ENCODE results near the gene HOXB2. TPM values are rescaled to one million over a fixed set of nuclear protein-coding genes. Genes with fewer than 3 reads are reported as not detected.
A peak's percentile ranks its signal among the peaks of the same experiment; 100 is the strongest.

Gene HOXB2
- total and polyA plus RNA-seq, 9 of the 15 experiments (the other 6 are each of a cell fraction or from before 2014, with no cell fraction given) = 2.1 to 97.7 (median 21.2) TPM

DNA sequence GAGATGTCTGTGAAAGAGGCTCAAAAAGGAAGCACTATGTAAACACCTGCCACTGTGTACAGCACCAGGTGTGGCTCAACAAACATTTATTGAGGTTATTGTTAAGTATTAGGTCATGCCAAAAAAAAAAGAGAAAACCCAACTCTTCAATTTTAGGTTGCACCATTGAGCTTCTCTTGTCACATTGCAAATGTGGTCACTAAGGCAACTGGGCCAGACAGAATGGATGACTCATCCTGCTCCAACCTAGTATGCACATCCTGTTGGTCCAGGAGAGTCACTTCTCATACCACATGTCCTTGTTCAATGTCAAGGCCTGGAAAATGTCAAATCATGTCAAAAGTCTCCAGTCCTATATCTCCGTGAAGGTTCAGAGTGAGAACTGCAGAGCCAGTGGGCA is 39.1 kb downstream of the HOXB2 start (continued):
- 0 out of 2 replicates have a peak, but pooled peaks have one; percentile 34 for TF ChIP-seq GABPA (tag; conservative IDR thresholded peaks at IDR 0.05; ENCODE audit: low read depth)
- no peak for TF ChIP-seq KDM5B (IDR thresholded peaks at IDR 0.05; ENCODE audit: insufficient replicate concordance, low read depth, low read length)
- TF ChIP-seq JUND (IDR thresholded peaks at IDR 0.05; ENCODE audit: borderline replicate concordance, low read depth, low read length) = peak; percentile 98
- TF ChIP-seq JUND (tag; IDR thresholded peaks at IDR 0.05; ENCODE audit: borderline replicate concordance, low read depth, low read length) = peak; percentile 98
- no peak for TF ChIP-seq HNRNPH1 (optimal IDR thresholded peaks at IDR 0.05; ENCODE audit: low read depth, low read length)
- no peak for TF ChIP-seq CHD1 (IDR thresholded peaks at IDR 0.05; ENCODE audit: low read length)
- TF ChIP-seq CTBP1 (IDR thresholded peaks at IDR 0.05; ENCODE audit: borderline replicate concordance) = peak; percentile 92
- TF ChIP-seq CEBPG (CRISPR knock-in tag; IDR thresholded peaks at IDR 0.05) = no peak
- TF ChIP-seq CEBPG (tag; conservative IDR thresholded peaks at IDR 0.05 in 1 of 2, IDR thresholded peaks at IDR 0.05 in 1 of 2) = peak; percentile 67 to 68
- TF ChIP-seq, protein P1, sequence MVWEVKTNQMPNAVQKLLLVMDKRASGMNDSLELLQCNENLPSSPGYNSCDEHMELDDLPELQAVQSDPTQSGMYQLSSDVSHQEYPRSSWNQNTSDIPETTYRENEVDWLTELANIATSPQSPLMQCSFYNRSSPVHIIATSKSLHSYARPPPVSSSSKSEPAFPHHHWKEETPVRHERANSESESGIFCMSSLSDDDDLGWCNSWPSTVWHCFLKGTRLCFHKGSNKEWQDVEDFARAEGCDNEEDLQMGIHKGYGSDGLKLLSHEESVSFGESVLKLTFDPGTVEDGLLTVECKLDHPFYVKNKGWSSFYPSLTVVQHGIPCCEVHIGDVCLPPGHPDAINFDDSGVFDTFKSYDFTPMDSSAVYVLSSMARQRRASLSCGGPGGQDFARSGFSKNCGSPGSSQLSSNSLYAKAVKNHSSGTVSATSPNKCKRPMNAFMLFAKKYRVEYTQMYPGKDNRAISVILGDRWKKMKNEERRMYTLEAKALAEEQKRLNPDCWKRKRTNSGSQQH (CRISPR knock-in tag; IDR thresholded peaks at IDR 0.05) = no peak
- no peak for TF ChIP-seq ZNF140 (CRISPR knock-in tag; IDR thresholded peaks at IDR 0.05)
- TF ChIP-seq, protein P2, sequence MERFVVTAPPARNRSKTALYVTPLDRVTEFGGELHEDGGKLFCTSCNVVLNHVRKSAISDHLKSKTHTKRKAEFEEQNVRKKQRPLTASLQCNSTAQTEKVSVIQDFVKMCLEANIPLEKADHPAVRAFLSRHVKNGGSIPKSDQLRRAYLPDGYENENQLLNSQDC (CRISPR knock-in tag; IDR thresholded peaks at IDR 0.05) = no peak
- TF ChIP-seq TEAD2 (tag; IDR thresholded peaks at IDR 0.05) = no peak
- TF ChIP-seq HCFC1 (IDR thresholded peaks at IDR 0.05; ENCODE audit: low read depth, low read length) = no peak
- TF ChIP-seq FOSL1 (tag; conservative IDR thresholded peaks at IDR 0.05) = peak; percentile 97
- TF ChIP-seq CXXC5 (CRISPR knock-in tag; IDR thresholded peaks at IDR 0.05) = no peak
- TF ChIP-seq, protein P3, sequence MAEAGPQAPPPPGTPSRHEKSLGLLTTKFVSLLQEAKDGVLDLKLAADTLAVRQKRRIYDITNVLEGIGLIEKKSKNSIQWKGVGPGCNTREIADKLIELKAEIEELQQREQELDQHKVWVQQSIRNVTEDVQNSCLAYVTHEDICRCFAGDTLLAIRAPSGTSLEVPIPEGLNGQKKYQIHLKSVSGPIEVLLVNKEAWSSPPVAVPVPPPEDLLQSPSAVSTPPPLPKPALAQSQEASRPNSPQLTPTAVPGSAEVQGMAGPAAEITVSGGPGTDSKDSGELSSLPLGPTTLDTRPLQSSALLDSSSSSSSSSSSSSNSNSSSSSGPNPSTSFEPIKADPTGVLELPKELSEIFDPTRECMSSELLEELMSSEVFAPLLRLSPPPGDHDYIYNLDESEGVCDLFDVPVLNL (CRISPR knock-in tag; IDR thresholded peaks at IDR 0.05; ENCODE audit: low read depth) = no peak
- no peak for TF ChIP-seq PURB (CRISPR knock-in tag; IDR thresholded peaks at IDR 0.05; ENCODE audit: low read depth)
- TF ChIP-seq, protein P4, sequence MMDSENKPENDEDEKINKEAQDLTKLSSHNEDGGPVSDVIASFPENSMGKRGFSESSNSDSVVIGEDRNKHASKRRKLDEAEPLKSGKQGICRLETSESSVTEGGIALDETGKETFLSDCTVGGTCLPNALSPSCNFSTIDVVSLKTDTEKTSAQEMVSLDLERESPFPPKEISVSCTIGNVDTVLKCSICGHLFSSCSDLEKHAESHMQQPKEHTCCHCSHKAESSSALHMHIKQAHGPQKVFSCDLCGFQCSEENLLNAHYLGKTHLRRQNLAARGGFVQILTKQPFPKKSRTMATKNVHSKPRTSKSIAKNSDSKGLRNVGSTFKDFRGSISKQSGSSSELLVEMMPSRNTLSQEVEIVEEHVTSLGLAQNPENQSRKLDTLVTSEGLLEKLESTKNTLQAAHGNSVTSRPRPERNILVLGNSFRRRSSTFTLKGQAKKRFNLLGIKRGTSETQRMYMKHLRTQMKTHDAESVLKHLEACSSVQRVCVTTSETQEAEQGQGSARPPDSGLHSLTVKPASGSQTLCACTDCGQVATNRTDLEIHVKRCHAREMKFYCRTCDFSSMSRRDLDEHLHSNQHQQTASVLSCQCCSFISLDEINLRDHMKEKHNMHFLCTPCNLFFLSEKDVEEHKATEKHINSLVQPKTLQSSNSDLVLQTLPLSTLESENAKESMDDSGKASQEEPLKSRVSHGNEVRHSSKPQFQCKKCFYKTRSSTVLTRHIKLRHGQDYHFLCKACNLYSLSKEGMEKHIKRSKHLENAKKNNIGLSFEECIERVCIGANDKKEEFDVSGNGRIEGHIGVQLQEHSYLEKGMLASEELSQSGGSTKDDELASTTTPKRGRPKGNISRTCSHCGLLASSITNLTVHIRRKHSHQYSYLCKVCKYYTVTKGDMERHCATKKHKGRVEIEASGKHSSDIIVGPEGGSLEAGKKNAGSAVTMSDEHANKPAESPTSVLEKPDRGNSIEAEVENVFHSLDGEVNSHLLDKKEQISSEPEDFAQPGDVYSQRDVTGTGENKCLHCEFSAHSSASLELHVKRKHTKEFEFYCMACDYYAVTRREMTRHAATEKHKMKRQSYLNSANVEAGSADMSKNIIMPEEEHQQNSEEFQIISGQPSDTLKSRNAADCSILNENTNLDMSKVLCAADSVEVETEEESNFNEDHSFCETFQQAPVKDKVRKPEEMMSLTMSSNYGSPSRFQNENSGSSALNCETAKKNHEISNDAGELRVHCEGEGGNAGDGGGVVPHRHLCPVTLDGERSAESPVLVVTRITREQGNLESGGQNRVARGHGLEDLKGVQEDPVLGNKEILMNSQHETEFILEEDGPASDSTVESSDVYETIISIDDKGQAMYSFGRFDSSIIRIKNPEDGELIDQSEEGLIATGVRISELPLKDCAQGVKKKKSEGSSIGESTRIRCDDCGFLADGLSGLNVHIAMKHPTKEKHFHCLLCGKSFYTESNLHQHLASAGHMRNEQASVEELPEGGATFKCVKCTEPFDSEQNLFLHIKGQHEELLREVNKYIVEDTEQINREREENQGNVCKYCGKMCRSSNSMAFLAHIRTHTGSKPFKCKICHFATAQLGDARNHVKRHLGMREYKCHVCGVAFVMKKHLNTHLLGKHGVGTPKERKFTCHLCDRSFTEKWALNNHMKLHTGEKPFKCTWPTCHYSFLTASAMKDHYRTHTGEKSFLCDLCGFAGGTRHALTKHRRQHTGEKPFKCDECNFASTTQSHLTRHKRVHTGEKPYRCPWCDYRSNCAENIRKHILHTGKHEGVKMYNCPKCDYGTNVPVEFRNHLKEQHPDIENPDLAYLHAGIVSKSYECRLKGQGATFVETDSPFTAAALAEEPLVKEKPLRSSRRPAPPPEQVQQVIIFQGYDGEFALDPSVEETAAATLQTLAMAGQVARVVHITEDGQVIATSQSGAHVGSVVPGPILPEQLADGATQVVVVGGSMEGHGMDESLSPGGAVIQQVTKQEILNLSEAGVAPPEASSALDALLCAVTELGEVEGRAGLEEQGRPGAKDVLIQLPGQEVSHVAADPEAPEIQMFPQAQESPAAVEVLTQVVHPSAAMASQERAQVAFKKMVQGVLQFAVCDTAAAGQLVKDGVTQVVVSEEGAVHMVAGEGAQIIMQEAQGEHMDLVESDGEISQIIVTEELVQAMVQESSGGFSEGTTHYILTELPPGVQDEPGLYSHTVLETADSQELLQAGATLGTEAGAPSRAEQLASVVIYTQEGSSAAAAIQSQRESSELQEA (IDR thresholded peaks at IDR 0.05; ENCODE audit: low read depth) = no peak
